Fibroblast of skin of right quadriceps (primary cell): ENCODE results near the gene KYNU.

Experiments
- DNase-seq: peaks from one replicate; pipeline ENCODE4 v3.0.0-alpha.2; 2013

KYNU gene

DNA sequence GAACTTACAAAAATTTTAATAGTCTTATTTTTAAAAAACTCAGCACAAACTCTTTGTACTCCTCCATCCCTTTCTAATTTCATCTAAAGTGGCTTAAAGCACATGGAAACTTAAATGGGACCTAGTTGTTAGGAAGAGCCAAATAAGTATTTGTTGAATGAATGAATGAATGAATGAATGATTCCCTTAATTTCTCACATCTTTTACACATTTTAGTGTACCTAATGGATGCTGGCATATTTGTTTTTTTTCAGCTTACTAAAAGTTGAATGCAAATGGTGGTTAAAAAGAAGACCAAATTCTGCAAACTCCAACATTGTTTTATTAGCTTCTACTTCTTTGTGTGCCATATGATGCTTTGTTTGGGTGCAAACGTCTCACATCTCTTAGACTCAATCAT, 89.6 kb downstream of the KYNU start:
- DNase-seq: no peak

DNA sequence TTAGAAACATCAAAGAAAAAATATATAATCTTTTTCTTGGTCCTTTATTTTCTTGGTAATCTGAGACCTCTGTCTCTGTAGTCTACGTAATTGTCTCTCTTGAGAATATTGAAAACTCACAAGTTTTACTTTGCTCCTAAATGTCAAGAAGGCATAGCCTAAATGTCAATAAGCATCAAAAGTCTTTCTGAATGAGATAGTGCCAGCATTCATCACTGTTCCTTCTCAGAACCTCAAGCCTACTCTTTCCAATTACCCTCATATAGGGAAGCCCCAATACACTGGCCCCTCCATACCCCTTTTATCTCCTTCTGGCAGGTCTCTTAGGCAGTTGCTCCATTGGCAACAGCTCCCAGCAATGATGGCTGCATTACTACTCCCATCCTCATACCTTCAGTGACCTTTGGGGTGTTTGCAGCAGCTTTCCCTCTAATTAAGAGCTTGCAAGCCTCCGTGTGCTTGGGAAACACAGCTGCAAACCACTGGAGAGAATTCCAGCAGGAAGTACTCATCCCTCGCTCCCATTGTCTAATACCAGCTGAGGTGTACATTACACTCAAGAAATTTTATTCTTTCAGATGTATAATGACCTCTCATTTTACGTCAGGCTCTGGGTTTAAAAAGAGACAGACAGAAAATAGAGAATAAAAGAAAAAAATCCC, 95.8 kb downstream of the KYNU start:
- peak; percentile 37 for DNase-seq

DNA sequence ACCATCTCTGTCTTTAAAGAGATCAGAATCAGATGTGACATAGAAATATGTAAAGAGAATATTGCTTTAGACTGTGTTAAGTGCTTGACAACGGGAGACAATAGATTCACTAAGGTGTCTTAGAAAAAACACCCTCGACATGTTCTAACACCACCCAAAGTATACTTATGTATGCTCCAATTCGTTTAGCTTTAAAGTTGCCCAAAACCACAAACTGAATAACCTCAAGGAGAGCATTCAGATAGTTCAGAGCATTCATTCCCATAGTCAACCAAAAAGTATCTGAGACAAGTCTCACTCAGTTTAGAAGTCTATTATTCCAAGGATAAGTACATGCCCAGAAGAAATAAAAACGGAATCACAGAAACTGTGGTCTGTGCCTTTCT, 96.4 kb downstream of the KYNU start:
- DNase-seq: no peak

DNA sequence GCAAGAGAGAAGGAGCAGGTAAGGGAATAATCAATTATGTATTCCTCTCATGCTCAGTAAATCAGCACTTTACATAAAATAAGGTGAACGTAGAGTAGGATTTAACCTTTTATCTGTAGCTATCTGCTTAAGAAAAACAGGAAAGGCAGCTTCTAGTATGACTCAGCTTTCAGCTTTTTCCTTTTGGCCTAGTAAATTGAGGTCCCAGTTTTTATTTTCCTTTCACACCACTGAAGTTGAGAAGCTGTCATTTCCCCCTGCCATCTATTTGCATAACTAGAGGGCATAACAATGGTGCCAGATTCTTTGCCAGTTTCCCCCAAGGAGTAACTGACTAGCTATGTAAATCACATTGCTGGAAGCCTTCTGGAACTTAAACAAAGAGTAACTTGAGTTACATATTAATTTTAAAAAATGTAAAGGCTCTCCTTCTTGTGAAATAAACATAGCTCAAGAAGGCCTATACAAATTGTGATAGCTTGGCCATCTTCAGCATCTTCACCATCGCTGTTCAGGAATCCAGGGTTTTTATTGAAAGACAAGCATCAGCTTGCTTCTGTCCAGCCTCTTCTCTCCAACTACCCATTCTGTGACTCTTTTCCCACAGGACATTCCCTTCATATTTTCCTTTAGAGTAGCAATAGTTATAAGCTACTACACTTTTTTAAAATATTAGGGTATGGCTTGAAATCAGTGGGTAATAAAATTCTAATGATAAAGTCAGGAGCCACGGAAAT, 97.0 kb downstream of the KYNU start:
- DNase-seq: peak; percentile 43

DNA sequence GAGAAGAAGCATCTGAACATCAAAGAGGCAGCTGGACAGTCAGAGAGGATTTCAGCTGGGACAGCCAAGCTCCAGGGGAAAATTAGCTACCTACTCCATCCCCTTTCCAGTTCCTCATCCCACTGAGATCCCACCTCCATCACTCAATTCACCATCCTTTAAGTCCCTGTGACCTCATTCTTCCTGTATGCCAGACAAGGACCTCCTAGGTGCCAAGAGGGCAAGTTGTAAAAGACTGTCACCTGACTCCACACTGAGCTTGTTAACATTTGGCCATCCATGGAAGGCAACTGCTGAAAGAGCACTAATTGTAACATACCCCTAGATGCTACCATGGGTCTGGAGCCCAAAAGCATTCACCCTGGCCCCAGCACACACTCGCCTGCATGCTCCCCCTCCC, 97.8 kb downstream of the KYNU start:
- no peak for DNase-seq

DNA sequence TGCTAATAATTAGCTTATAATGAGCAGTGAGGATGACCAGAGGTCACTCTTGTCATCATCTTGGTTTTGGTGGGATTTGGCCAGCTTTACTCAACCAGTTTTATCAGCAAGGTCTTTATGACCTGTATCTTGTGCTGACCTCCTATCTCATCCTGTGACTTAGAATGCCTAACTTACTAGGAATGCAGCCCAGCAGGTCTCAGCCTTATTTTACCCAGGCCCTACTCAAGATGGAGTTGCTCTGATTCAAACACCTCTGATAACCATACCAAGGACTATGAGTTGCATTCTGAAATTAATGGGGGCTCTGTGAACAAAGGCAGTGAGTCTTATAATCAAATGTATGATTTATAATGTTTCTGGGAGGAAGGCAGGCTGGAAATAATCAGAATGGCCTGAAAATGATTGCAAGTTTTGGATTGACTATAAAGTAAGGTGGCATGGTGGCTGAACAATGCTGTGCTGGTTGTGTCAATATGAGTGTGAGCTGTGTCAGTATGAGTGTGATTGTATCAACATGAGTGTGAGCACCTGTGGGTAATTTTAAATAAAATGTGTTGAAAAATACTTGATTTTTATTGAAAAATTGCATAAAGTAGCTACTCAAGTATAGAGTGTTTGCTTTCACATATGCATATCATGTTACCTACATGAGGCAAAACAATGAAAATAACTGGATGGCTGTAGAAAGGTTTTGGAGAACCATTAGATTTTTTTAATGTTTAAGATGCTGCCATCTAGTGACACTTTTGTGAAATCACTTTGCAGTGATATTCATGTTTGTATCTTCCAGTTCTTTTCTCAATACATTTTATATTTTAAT, 103.0 kb downstream of the KYNU start:
- peak; percentile 50 for DNase-seq

DNA sequence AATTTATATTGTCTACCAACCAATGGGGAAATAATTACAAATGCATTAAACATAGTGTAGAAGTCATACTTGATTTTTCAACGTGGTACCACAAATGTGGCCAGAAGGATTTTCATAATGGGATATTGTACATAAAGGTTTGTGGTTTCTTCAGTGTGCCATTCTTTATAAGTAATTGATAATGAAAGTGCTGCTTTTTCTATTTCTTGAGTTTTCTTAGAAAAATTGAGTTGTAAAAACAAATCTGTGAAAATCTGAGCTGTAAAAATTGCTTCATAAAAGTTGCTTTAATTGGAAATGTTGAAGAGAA, 103.6 kb downstream of the KYNU start:
- no peak for DNase-seq

DNA sequence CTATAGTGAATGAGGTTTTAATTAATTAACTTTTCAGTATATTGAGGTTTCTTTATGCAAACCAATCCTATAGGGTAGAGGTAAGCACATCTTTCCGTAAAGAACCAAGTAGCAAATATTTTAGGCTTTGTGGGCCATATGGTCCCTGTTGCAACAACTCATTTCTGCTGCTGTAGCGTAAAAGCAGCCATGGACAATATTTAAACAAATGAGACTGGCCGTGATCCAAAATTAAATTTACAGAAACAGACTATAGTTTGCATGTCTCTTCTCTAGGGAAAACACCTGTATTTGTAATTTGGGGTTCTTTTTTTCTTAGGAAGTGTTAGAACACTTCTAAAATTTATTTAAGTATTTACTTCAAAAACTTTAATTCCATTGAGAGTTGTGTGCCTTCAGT, 104.3 kb downstream of the KYNU start:
- no peak for DNase-seq

DNA sequence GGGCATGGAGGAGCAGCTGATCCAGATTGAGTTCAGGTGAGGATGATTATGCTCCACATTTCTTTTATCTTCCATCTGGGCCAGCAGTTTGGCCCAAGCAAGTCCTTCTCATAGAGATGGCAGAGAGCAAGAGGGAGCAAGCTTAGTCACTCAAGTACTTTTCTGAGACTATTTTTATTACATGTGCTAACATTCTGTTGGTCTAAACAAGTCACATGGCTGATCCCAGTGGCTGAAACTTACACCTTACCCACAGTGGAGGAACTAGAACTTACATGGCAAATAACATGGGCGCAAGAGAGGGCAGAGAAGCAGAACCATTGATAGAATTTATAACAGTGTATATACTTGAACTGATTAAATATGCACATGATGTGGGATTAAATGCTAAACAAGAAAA, 105.7 kb downstream of the KYNU start:
- no peak for DNase-seq

DNA sequence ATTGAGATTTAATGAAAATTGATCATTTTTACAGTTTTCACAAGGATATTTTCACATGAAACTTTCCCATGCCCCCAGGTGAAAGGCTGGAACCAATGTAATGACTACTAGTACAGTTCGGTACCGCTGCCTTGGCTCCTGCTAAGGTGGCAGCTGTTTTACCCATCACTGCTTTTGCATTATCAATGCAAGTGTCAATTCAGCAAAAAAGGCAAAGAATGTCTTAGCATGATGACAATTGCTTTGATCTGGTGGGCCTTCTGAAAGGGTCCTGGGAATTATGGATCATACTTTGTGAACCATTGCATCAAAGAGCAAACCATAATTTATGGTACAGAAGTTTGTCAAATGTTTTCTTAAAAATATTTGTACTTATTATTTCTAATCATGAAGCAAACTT, 107.2 kb downstream of the KYNU start:
- DNase-seq: no peak

DNA sequence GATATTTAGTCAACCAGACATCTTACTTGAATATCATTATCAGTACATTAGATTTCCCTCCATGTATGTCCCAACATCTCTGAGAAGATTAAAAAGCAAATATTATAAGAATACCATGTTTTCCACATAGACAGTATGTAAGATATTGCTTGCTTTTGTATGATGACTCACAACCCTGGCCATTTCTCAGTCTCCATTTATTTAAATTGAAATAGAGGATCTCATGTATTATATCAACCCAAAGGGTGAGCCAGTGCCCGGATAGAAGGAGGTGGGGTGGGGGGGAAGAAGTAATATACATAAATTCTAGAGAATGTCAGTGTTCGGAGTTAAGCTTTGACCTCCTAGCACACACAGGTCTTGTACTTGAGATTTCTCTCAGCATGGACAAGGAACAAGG, 109.6 kb downstream of the KYNU start:
- DNase-seq: no peak

DNA sequence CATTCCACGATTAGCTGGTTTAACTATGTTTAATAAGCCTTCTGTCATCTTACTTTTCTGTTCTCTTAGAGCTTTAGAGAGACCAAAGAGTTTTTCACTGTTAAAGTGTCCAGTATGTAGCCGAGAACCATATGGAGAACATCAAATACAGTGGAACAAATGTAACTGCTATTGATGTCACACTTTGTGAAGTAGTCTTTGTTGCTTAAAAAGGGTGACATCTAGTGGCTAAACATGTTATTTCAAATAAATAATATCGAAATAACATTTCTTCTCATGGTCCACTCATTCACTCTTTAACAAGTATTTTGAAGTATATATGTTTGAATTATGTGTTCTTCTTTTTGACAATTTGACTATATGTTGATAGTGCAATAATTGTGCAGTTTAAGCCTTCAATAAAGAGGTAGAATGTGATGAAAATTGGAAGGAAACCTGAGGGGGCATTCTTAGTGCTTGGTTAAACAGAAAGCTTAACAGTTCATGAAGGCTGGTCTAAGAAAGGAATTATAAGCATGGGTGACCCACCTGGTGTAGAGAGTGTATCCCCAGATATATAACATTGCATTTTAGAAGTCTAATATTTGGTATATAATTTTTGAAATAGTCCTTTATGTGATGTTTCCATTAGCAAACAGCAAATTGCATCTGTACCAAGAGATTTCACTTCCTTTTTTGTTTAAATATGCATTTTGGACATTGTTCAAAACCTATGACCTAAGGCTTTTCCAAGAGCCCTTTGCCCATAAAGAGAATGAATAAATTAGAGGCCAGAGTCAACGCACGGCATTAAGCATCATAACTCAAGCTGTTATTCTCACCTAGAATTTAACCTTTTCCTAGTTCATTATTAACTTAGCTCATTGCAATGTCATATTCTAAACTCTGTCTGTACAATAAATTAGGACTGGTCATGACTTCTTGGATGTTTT, 112.1 kb downstream of the KYNU start:
- DNase-seq: peak; percentile 45

DNA sequence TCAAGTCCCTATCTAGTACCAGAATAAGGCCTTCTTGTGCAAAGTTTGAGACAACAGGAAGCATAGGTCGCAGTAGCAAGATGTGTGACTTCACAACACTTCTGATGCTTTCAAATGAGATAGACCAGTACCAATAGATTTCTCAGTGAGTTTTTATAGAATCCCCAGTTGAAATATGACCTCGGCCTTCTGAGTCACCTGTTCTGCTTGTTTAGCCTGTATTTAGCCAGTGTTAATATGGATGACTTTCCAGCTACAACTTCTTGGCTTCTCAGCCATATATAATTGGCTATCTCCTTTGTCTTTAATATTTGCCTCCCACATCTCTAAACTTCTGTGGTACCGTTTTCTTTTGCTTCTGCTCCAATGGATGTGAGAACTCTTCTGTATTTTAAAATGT, 113.8 kb downstream of the KYNU start:
- DNase-seq: no peak

DNA sequence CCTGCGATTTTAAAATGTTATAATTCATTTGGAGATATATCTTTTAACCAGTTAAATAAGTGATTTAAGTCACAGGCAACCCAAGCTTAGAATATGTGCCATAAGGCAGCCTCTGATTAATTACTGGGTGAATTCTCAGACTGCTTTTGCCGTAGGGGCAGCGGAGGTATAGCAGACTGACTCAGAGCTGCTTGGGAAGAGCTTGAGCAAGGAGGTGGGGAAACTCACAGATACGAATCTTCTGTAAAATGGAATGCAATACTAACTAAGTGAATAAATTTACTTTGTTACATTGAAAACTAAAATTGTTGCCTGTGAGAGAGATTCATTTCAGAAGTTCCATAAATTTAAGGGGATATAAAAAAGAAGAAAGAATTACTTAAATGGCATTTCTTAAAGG, 115.4 kb downstream of the KYNU start:
- DNase-seq: no peak

DNA sequence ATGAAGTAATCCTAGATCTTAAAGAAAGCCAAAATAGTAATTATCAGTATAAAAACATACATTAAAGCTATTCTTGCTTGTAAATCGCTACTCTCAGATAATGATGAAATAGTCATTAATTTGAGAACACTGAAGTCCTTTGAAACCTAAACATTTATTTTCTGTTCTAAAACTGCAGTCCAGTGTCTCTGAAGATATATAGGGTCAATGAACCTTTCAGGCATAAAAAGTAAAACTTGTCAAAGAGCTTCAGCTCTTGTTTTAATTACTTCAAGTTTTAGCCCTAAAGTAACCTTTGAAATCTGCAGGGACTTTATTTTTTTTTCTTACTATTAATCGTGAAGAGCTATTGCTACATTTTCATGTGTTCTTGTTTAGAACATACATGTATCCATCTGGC, 116.3 kb downstream of the KYNU start:
- DNase-seq: no peak

DNA sequence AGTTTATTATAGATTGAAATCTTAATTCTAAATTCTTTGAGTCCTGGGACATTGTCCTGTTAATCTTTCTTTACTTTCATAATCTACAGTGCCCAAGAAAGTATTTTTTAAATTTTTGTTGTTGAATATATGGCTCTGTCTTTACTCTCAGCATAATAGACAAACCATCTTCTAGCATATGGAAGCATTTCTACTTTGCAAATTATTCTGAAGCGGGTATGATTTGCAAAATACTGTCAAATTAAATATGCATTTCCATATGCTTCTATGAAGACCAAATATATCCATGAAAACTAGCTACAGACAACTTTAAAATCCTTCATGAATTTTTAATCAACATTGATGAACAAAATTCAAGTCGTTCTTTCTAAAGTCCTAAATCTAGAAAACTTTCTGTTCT, 117.2 kb downstream of the KYNU start:
- DNase-seq: no peak

DNA sequence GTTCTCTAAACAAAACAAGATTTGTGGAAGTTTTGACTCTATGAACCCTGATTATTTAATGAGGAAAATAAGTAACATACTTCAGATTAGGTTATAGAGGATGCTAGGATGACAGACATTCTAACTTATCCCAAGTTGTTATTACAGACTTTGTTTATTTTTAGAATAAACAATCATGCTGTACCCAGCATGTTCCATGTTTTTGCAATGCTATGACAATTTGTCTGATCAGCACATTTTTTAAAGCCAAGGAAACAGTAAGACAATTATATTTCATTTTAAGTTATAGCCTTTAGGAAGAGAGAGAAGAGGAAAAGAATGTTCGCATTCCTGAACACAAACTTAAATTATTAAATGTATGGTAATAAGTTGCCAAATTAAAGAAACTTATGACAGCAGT, 119.8 kb downstream of the KYNU start:
- DNase-seq: no peak

DNA sequence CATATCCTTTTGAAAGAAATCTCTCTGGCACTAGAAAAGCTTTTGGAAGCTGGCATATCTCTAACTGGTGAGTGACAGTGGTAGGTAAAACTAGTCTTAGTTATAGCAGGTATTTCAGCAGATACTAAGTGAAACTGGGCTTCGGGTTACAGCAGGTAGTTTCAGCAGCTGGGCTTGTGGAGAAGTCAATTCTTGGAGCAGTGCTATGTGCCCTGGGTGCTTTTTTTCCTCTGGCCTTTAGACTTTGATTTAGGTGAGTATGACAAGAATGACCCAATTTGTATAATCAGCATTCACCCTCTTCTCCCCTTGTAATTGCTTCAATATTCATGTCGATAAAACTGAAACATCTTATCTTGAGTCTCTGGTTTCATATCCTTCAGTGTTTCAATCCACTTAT, 123.1 kb downstream of the KYNU start:
- DNase-seq: no peak

DNA sequence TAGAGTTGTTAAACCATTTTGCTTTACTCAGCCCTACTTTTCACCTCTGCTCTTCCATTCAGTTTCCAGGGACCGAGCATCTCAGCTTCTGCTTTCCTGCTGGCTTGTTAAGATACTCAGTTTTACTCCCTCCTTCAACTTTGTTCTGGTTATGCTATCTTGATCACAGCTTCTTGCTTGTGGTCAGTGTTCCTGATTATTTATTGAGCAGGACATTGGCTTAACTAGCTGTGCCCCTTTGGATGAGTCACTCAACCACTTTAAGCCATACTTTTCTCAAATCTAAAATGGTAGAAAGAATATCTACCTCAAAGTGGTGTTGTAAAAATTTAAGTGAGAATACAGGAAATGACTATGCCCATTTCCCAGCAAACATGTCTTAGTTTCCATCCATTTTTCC, 124.0 kb downstream of the KYNU start:
- no peak for DNase-seq

DNA sequence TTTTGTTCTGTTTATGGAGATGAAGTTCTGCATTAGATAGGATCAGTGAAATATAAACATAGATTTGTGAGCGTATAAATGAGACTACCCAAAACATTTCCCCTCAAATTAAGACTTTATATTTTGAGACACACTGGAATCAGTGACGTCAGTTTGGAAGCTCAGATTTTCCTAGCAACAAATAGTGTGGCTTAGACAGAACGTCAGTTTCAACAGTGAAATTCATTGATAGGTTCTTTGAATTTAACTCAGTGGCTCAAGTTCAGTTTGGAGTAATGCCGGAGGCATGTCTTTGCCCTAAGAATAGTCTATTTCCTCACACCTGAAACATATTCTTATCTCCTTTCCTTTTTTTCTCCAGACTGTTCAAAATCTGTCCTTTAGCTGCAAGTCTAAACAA, 138.2 kb downstream of the KYNU start:
- no peak for DNase-seq

DNA sequence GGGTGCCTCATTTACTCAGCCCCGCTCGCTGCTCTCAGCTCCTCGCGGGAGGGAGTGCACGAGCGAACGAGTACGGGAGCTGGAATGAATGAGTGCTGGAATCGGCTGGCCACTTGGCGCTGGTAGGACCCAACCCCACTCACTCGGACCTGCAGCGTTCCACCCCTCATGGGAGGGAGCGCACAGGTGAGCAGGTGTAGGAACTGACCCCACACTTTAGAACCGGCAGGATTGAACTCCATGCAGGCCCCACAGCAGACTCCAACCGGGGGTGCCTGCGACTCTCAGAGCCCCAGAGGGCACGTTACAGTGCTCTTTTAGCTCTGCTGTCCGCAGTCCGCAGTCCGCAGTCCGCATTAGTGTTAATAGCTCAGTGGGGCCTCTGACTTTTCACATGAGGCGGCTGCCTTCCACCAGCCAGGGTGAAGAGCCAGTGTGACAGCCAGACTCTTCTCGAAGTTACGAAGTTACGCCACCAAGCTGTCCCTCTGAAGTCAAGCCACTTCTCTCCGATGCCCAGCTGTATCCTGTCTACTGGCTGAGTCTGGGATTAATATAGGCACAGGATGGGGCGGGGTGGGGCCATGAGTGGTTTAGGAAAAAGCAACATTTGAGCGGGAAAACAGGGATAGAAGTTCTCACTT, 149.1 kb downstream of the KYNU start:
- peak; percentile 1 for DNase-seq

DNA sequence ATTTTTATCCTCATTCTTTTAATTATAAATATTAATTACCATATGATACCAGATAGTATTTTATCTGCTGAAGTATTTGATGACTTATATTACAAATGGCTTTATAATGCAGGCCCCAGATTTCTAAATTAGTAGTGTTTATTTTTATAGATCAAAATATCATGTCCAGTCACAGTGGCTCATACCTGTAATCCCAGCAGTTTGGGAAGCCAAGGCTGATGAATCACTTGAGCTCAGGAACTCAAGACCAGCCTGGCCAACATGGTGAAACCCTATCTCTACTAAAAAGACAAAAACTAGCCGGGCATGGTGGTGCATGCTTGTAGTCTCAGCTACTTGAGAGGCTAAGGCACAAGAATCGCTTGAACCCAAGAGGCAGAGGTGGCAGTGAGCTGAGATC, 151.7 kb downstream of the KYNU start:
- peak; percentile 2 for DNase-seq

DNA sequence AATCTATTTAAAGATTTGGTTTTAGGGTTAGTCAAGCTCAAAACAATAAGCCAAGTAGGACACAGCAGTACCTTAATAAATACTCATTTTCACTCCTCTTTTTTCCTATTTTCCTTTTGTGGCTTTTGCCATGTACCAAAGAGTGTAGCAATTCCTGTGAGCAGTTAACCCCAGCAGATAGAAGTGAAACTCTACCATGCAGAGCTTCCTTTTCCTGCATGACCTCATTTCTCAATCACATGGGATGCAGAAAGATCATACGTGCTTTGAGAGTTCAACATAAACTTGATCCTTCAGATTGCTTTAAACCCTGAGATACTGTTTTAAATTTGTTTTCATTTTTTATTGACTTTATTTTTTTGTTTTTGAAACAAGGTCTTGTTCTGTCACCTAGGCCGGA, 152.7 kb downstream of the KYNU start:
- no peak for DNase-seq
